GM21515 (cell line): ENCODE results near the gene DGKH.

ENCODE experiments used
- ATAC-seq: cut with Tn5 transposase; IDR thresholded peaks from one replicate; pipeline ENCODE4 v1.9.1; 2021; ENCODE audit not compliant: unreplicated experiment

The DGKH gene

DNA sequence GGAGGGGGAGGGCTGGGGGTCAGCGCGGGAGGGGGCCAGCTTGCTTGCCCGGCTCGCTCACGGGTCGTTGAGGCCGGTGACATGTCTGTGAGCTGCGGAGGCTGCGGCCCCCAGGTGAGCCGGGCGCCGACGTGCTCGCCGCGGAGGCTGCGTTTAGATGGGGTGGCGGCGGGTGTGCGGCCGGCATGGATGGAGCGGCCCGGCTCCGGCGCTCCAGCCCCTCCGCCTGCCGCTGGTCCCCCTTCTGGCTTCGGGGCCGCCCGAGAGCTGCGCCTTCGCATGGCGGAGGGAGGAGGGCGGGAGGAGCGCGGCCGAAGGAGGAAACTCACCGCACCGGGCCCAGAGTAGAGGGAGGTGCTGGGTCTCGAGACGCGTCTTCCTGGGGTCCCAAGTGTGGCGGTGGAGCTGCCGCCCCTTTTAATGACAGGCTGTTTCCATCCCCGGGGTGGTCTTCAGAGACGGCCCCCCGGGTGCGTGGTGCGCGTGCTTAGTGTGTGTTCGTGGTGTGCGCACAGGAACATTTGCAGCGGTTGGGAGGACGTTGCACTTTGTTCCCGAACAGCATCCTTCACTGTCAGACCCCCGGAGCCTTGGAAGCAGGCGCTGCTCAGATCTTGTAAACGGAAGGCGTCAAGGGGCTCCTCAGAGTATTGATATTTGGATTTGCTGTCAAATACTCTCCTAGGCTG, 223.8 kb downstream of the DGKH start, which contains the start of gene AKAP11:
Gene AKAP11 (plus strand): TSS at position 38 of the 689 bp plus-strand sequence. CDS start 14,197 bp downstream, outside the sequence.
- ATAC-seq = peak; percentile 22

DNA sequence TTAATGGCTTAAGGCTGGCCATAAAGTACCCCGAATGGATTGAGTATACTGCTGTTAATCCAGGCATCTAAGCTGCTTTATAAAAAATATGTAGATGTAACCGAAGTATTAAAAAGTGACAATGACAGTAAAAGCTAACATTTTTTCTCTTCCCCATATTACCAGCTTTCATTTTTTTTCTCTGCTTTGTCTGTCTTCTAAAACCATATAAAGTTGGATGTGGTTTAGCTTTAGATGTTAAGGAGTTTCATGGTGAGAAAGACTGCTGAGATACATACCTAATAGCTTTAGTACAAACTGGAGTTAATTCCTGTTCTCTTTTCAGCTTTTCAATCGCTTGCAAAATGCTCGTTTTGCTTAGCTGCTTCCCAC, 224.3 kb downstream of the DGKH start:
- ATAC-seq = no peak

DNA sequence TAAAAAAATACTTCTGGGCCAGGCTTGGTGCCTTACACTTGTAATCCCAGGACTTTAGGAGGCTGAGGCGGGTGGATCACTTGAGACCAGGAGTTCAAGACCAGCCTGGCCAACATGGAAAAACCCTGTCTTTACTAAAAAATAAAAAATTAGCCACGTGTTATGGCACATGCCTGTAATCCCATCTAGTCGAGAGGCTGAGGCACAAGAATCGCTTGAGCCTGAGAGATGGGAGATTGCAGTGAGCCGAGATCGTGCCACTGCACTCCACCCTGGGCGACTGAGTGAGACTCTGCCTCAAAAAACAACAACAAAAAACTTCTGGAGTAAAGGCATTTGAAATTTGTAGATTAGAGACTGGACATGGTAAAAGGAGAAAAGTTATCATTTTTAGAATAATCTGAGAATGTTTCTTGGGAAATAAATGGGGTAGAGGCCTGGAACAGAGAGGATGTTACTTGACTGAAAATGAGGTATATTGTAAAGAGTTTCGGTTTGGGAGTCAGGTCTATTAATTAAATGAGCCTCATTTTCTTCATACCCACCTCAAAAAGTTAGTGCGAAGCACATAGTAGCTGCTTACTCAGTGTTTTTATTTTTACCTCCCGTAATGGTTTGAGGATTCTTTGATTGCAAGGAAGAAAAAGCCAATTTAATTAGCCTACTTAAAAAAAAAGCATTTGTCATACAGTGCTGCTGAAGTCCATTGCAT, 226.1 kb downstream of the DGKH start:
- no peak for ATAC-seq

DNA sequence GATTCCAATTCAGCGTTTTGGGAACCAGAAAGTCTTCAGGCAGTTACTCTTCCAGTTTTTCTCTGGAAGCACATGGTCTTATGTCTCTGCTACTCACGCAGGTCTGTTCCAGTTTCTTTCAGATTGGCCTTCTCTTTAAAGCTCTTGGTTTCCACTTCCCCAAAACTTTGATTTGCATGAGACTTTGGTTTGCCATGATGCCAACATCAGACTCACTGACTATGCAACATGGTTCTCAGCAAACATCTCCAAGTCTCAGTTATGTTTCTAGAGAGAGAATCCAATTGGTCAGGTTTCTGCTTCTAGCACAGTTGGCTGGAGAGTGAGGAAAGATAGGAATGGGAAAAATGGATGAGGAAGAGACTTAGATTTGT, 226.6 kb downstream of the DGKH start:
- ATAC-seq = peak; percentile 21

DNA sequence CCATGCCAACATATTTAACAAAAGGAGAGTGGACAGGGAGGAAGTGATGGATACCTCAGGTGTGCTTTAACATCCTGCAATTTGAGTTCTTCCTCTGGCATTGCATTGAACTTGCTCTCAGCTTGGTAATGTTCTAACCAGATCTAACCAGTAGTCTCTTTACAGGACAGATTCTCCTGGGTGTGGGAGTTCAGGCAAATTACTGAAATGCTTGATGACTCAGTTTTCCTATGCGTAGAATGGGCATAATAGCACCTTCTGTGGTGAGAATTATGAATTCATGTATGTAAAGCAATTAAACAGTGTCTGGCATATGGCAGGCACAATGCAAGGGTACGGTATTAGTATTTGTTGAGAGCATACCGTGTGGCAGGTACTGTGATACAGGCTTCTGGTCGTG, 227.1 kb downstream of the DGKH start:
- ATAC-seq = no peak

DNA sequence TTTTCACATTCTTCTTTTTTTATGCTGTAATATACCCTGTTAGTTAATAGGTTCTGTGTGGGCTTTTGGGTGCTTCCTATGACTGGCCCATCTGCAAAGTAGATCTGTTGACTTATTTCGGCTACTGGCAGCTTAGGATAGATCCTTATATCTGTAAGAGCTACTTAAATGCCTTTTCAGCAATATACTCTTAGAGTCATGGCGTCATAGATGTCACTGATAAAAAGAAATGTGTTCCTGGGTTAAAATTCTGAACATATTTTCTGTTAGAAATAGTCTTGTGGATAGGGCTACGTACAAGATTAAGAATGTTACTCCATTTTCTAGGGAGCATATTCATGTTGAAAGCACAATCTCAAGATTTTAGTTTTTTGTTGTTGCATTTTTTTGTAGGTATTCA, 228.2 kb downstream of the DGKH start:
- no peak for ATAC-seq

DNA sequence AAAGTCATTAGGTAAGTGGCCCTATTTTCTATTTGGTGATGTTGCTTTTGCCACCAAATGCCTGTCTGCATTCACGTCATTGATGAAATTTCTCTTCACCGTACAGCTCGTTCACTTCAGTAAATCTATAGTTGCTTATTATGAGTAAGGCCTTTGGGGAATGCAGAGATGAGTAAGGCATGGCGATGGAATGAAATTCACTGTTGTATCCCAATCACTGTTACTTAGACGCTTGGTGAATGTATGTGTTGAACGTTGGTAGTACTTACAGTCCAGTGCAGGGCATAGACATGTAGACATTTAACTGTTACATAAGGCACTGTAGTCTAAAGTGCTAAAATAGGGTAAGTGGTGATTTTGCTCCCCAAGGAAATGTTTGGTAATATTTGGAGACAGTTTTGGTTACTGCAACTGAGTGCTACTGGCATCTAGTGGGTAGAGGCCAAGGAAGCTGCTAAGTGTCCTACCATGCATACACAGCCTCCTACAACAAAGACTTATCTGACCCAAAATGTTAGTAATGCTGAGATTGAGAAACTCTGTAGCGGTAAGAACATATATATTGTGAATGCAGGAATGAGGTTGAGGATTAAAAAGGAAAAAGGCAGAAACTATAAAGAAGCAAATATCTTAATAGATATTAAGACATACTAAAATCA, 229.3 kb downstream of the DGKH start:
- ATAC-seq = no peak

DNA sequence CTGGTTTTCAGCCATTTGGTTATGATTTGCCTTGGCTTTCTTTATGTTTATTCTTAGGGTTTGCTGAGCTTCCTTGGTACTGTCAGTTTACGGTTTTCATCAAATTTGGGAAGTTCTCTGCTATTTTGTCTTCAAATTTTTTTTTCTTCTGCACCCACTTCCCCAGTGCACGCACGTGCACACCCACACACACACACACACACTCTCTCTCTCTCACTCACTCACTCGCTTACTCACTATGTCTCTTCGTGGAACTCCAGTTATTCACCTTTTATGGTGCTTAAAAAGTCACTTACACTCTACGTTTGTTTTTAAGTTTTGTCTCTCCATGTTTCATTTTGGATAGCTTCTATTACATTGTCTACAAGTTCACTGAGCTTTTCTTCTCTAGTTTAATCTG, 230.6 kb downstream of the DGKH start:
- no peak for ATAC-seq

DNA sequence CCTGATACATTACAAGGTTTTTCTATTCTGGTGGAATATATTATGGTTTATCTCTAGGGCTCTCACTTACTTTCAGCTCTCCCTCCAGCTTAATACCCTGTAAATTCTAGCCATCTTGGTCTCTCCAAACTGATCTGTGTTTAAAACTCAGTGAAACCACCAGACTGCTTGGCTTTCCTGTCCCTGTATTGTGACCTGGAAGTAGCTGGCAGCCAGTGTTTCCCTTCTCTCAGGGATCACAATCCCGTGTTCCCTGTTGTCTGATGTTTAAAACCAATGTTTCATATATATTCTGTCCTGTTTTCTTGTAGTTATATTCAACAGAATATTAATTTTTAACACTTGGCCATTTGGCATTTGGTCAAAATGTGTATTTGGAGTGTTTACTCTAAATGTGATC, 231.5 kb downstream of the DGKH start:
- ATAC-seq = no peak

DNA sequence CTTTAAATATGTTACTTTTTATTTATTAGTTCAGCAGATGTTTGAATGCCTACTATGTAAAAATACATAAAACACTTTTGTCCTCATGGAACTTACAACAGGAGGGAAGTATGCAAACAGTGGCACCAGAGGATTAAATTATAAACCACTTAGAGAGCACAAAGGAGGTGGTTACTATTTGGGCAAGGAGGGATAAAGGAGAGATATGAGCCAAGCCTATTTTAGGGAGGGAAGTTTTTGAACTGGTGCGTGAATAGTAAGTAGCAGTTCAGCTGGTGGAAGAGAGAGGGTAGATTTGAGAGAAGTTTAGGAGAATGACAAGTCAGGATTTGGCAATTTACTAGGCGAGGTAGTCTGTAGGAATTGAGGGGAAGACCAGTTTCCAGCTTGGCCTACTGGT, 232.1 kb downstream of the DGKH start:
- ATAC-seq = no peak

DNA sequence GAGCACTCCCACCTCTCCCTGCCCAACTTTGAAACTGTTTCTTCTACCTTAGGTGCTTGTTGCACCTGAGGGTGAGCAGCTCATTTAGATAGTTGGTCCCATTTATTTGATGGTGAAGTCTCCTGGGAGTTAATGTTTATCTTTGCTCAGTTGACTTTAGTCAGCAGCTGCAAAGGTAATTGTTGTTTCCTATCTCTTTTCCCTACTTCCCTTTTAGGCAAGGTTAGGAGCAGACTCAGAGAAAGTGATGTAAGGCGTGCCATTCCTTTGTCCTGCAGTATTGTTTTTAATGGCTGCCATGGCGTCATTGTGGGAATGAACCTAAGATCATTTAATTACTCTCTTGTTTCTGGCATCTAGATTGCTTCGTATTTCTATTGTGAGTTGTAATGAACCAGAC, 235.1 kb downstream of the DGKH start:
- ATAC-seq = no peak

DNA sequence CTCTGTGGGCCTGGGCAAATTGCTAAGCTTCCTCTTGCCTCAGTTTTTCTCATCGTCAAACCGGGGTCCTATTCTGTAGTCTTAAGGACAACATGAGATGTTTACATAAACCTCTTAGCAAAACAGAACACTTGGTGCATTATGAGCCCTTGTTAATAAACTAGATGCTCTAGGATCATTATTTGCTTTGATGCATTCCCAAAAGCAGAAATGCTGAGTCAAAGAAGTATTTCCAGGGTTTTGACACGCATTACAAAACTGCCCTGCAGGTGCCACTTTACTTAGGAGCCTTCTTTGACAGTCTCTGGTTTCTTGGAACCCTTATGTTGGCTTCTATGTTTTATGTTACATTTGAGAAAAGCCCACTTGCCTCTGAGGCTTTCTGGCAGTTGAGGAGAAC, 235.6 kb downstream of the DGKH start:
- no peak for ATAC-seq
